ENCODE results near the gene ARL15. TPM values are rescaled to one million over a fixed set of nuclear protein-coding genes. Genes with fewer than 3 reads are reported as not detected.

Gene ARL15
- total RNA-seq, 1 experiment from 2014 or later: 0.50 TPM

DNA sequence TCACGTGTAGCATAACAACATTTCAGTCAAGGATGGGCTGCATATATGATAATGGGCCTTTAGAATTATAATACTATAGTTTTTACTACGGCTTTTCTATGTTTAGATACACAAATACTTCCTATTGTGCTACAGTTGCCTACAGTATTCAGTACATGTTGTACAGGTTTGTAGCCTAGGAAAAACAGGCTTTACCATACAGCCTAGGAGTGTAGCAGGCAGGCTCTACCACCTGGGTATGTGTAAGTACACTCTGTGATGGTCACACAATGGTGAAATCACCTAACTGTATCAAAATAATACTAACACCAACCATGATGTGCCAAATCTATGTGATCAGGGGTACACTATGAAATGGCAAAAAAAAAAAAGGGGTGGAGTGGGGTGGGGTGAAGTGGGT lies 372.9 kb downstream of the ARL15 start:
- H3K27me3 ChIP-seq (ENCODE audit: insufficient read depth, low read depth): no peaks in the 10 kb centered on the region
- no peaks in the 10 kb centered on the region for H4K20me1 ChIP-seq (ENCODE audit: insufficient read depth)
- H3K4me1 ChIP-seq (replicated peaks; ENCODE audit: insufficient read depth): no peaks in the 10 kb centered on the region
- intact Hi-C loops (cut with micrococcal nuclease; ENCODE audit: unreplicated experiment): no loop called here
- no peak overlapping the region for H2AFZ ChIP-seq
- no peaks in the 10 kb centered on the region for H3K36me3 ChIP-seq (ENCODE audit: low read depth)
- POLR2A ChIA-PET (ENCODE audit: unreplicated experiment): no interaction called here
- no peaks in the 10 kb centered on the region for H3K79me2 ChIP-seq (ENCODE audit: low read depth)
- H3K4me2 ChIP-seq: no peak overlapping the region
- no peaks in the 10 kb centered on the region for H3K9me3 ChIP-seq (ENCODE audit: insufficient read depth, low read depth)
- no TSS peak for BruUV-seq (replicated peaks)
- no peak overlapping the region for H3K27ac ChIP-seq
- H3F3A ChIP-seq (ENCODE audit: insufficient read depth, low read depth): no peaks in the 10 kb centered on the region
- TF ChIP-seq EZH2 (IDR thresholded peaks at IDR 0.05; ENCODE audit: low read depth): no peak
- TF ChIP-seq, protein P1, sequence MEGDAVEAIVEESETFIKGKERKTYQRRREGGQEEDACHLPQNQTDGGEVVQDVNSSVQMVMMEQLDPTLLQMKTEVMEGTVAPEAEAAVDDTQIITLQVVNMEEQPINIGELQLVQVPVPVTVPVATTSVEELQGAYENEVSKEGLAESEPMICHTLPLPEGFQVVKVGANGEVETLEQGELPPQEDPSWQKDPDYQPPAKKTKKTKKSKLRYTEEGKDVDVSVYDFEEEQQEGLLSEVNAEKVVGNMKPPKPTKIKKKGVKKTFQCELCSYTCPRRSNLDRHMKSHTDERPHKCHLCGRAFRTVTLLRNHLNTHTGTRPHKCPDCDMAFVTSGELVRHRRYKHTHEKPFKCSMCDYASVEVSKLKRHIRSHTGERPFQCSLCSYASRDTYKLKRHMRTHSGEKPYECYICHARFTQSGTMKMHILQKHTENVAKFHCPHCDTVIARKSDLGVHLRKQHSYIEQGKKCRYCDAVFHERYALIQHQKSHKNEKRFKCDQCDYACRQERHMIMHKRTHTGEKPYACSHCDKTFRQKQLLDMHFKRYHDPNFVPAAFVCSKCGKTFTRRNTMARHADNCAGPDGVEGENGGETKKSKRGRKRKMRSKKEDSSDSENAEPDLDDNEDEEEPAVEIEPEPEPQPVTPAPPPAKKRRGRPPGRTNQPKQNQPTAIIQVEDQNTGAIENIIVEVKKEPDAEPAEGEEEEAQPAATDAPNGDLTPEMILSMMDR (conservative IDR thresholded peaks at IDR 0.05): no peak
- no peak for DNase-seq
- no peak overlapping the region for H3K4me3 ChIP-seq
- no peaks in the 10 kb centered on the region for H3K9me2 ChIP-seq (ENCODE audit: insufficient read depth)
- CTCF ChIA-PET: no interaction called here

DNA sequence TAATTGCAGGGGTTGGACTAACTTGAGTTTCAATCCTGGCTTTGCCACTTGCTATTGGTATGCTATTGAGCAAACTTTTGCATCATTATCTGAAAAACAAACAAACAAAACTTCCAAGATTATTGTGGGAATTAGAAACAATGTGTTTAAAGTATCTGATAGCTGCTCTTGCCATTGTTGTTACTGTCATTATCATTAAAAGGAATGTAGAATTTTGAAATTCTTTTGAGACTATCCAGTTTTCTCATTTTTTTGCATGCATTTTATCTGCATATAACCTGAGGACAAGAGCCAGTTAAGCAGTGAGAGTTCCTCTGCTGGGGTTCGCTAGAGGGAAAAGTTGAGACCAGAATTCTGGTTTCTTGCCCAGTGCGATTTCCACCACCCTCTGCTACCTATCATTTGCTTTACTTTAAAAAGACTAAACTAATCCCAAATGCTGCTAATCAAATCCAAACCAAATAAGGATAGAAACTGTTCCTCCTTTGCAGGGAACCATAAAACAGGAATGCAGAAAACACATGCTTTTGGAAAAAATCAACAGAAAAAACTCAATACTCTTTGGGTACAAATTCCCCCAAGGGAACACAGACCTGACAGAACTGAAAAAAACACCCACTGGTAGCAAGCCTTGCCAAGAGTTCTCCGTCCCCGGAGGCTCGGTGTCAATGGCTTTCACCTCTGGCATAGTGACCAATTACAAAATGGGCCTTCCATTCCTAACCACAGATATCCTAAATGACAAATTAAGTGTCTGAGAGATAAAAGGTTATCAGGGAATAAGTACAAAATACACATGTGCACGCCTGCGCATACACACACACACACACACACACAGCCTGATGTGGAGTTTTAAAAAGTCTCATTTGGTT lies 373.7 kb downstream of the ARL15 start:
- DNase-seq: no peak
- H3F3A ChIP-seq (ENCODE audit: insufficient read depth, low read depth): no peaks in the 10 kb centered on the region
- H3K9me2 ChIP-seq (ENCODE audit: insufficient read depth): no peaks in the 10 kb centered on the region
- no peak overlapping the region for H3K4me2 ChIP-seq
- no peak overlapping the region for H3K27ac ChIP-seq
- H3K4me3 ChIP-seq: no peak overlapping the region
- BruUV-seq (replicated peaks): no TSS peak
- intact Hi-C loops (cut with micrococcal nuclease; ENCODE audit: unreplicated experiment): no loop called here
- CTCF ChIA-PET: no interaction called here
- no peaks in the 10 kb centered on the region for H3K36me3 ChIP-seq (ENCODE audit: low read depth)
- no peak overlapping the region for H2AFZ ChIP-seq
- TF ChIP-seq, protein P1 (conservative IDR thresholded peaks at IDR 0.05): no peak
- no peak for TF ChIP-seq EZH2 (IDR thresholded peaks at IDR 0.05; ENCODE audit: low read depth)
- no peaks in the 10 kb centered on the region for H4K20me1 ChIP-seq (ENCODE audit: insufficient read depth)
- H3K9me3 ChIP-seq (ENCODE audit: insufficient read depth, low read depth): no peaks in the 10 kb centered on the region
- POLR2A ChIA-PET (ENCODE audit: unreplicated experiment): no interaction called here
- H3K79me2 ChIP-seq (ENCODE audit: low read depth): no peaks in the 10 kb centered on the region
- no peaks in the 10 kb centered on the region for H3K27me3 ChIP-seq (ENCODE audit: insufficient read depth, low read depth)
- H3K4me1 ChIP-seq (replicated peaks; ENCODE audit: insufficient read depth): no peaks in the 10 kb centered on the region

DNA sequence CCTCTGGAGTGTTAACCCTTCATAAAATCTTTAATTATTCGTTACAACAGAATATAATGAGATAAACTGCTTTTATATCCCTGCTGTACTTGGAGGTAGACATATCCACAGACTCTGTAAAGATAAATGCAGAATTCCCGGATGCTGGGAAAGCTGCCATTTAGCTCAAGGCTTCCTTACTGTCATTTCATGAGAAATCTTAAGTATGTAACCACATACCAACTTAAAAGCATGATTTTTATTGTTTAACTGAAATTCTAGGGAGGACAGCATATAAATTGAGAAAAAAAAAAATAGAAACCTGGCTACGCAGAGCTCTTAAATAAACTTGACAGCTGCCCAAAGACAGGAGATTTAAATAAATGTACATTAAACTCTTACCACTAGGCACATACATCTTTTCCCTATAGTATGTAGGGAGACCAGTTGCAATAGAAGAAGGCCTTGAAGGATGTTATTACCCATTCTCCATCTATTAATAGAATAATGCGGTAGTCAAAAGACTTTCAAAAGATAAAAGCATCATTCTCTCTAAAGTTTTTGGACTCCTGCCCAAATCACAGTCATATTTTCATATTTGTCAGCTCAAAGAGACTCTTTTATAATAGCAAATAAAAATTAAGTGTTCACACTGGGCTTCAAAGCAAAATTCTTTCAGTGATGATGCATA lies 376.1 kb downstream of the ARL15 start:
- Histone ChIP-seq H3K9me2 (ENCODE audit: insufficient read depth) (no peaks in the 10 kb centered on the region), H3F3A (ENCODE audit: insufficient read depth, low read depth) (no peaks in the 10 kb centered on the region), H3K4me2 (no peak overlapping the region), H3K79me2 (ENCODE audit: low read depth) (no peaks in the 10 kb centered on the region), H3K36me3 (ENCODE audit: low read depth) (no peaks in the 10 kb centered on the region), H3K27me3 (ENCODE audit: insufficient read depth, low read depth) (no peaks in the 10 kb centered on the region), H3K27ac (no peak overlapping the region), H4K20me1 (ENCODE audit: insufficient read depth) (no peaks in the 10 kb centered on the region), H3K4me3 (no peak overlapping the region), H3K9me3 (ENCODE audit: insufficient read depth, low read depth) (no peaks in the 10 kb centered on the region), H2AFZ (no peak overlapping the region), H3K4me1 (replicated peaks; ENCODE audit: insufficient read depth) (no peaks in the 10 kb centered on the region)
- ChIA-PET CTCF (no interaction called here), POLR2A (ENCODE audit: unreplicated experiment) (no interaction called here)
- intact Hi-C loops (cut with micrococcal nuclease; ENCODE audit: unreplicated experiment): no loop called here
- DNase-seq: no peak
- no peak for TF ChIP-seq EZH2 (IDR thresholded peaks at IDR 0.05; ENCODE audit: low read depth)
- TF ChIP-seq, protein P1 (conservative IDR thresholded peaks at IDR 0.05): no peak
- BruUV-seq (replicated peaks): no TSS peak
